Measurements from ENCODE around the gene DHX16. TPM values are rescaled to one million over a fixed set of nuclear protein-coding genes. Genes with fewer than 3 reads are reported as not detected.

DHX16 gene
- total and polyA plus RNA-seq, 9 of the 15 experiments (the other 6 are each of a cell fraction or from before 2014, with no cell fraction given), result 14.6 to 66.1 (median 47.5) TPM

DNA sequence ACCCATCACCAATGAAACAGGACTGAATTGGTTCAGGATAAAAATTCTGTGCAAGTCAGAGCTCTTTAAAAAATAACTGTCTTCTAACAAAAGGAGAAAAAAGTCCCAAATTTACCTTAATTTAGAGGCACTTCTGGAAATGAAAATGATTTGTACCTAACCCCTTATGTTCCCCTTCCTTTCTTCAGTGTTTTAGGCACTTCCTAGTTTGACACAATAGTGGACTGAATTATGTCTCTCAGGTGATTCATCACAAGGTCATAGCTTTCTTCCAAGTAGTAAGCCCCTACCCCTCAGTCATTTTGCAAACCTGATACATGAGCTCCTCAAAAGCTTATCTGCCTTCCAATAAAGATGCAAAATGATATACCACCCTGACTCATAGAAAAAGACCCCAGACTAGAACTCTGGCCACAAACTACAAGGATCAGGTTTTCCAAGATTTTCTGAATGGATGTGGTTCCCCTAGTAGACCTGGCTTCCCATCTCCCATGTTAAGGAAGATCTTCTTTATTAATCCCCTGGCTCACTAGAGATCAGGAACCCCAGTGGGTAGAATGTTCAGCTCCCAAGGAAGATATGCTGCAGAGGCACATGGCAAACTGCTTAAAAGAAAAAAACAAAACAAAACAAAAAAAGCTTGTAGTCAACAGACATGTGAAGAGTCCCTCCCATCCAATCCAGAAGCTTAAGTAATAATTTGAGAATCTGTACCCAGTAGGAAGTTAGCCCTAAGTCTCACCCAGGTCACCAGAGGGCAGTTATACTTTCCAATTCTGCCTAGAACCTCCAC, 59.4 kb downstream of the DHX16 start (continued):
- TF ChIP-seq HIVEP1 (CRISPR knock-in tag; IDR thresholded peaks at IDR 0.05) (no peak), POLR2A (conservative IDR thresholded peaks at IDR 0.05) (peak; percentile 64), ZNF551 (CRISPR knock-in tag; IDR thresholded peaks at IDR 0.05) (peak; percentile 80), KLF6 (CRISPR knock-in tag; IDR thresholded peaks at IDR 0.05; ENCODE audit: borderline replicate concordance) (no peak), GTF2F1 (IDR thresholded peaks at IDR 0.05; ENCODE audit: low read depth, low read length) (no peak), TRIM24 (IDR thresholded peaks at IDR 0.05) (no peak), ETV6 (IDR thresholded peaks at IDR 0.05; ENCODE audit: borderline replicate concordance in 1 of 2, low read depth in 2 of 2, low read length in 1 of 2) (no peak), ETV6 (CRISPR knock-in tag; IDR thresholded peaks at IDR 0.05; ENCODE audit: borderline replicate concordance) (no peak), LEF1 (IDR thresholded peaks at IDR 0.05) (no peak), ZNF436 (CRISPR knock-in tag; IDR thresholded peaks at IDR 0.05) (no peak), ZNF239 (CRISPR knock-in tag; IDR thresholded peaks at IDR 0.05) (no peak), MCM7 (IDR thresholded peaks at IDR 0.05) (no peak), ETS2 (tag; IDR thresholded peaks at IDR 0.05; ENCODE audit: borderline replicate concordance, poor library complexity, severe bottlenecking) (no peak), HCFC1 (IDR thresholded peaks at IDR 0.05; ENCODE audit: low read depth, low read length) (no peak), KDM1A (IDR thresholded peaks at IDR 0.05) (0 out of 4 replicates have a peak, but pooled peaks of 1 of the 2 experiments have one; percentile 20), ZFX (CRISPR knock-in tag; IDR thresholded peaks at IDR 0.05) (0 out of 2 replicates have a peak, but pooled peaks have one; percentile 15), MYBL2 (IDR thresholded peaks at IDR 0.05; ENCODE audit: low read depth) (no peak), MYBL2 (CRISPR knock-in tag; IDR thresholded peaks at IDR 0.05; ENCODE audit: borderline replicate concordance) (no peak), TCF3 (CRISPR knock-in tag; IDR thresholded peaks at IDR 0.05) (no peak), ZNF12 (CRISPR knock-in tag; IDR thresholded peaks at IDR 0.05) (no peak), NFE2L1 (tag; IDR thresholded peaks at IDR 0.05; ENCODE audit: borderline replicate concordance, low read depth) (no peak), ZNF347 (CRISPR knock-in tag; IDR thresholded peaks at IDR 0.05; ENCODE audit: low read depth) (no peak), C11orf30 (IDR thresholded peaks at IDR 0.05; ENCODE audit: low read depth) (no peak), HMG20B (CRISPR knock-in tag; IDR thresholded peaks at IDR 0.05) (no peak), PPARD (CRISPR knock-in tag; IDR thresholded peaks at IDR 0.05) (no peak), EP300 (IDR thresholded peaks at IDR 0.05; ENCODE audit: low read length) (no peak), ZNF354B (CRISPR knock-in tag; IDR thresholded peaks at IDR 0.05) (no peak), TAL1 (IDR thresholded peaks at IDR 0.05) (no peak), ZNF507 (tag; conservative IDR thresholded peaks at IDR 0.05) (no peak), MAFK (IDR thresholded peaks at IDR 0.05; ENCODE audit: low read length) (no peak), RFX5 (IDR thresholded peaks at IDR 0.05; ENCODE audit: low read depth, low read length) (no peak)
- TF ChIP-seq, protein P1, sequence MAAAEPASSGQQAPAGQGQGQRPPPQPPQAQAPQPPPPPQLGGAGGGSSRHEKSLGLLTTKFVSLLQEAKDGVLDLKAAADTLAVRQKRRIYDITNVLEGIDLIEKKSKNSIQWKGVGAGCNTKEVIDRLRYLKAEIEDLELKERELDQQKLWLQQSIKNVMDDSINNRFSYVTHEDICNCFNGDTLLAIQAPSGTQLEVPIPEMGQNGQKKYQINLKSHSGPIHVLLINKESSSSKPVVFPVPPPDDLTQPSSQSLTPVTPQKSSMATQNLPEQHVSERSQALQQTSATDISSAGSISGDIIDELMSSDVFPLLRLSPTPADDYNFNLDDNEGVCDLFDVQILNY (CRISPR knock-in tag; IDR thresholded peaks at IDR 0.05), result no peak
- TF ChIP-seq, protein P2, sequence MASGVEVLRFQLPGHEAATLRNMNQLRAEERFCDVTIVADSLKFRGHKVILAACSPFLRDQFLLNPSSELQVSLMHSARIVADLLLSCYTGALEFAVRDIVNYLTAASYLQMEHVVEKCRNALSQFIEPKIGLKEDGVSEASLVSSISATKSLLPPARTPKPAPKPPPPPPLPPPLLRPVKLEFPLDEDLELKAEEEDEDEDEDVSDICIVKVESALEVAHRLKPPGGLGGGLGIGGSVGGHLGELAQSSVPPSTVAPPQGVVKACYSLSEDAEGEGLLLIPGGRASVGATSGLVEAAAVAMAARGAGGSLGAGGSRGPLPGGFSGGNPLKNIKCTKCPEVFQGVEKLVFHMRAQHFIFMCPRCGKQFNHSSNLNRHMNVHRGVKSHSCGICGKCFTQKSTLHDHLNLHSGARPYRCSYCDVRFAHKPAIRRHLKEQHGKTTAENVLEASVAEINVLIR (CRISPR knock-in tag; IDR thresholded peaks at IDR 0.05), result no peak

All from K562 (cell line).